Measurements from ENCODE around the gene SPRN. TPM values are rescaled to one million over a fixed set of nuclear protein-coding genes. Genes with fewer than 3 reads are reported as not detected.
"Not testable (repeated sequence)": the region's sequence is repeated elsewhere in the genome, so short reads cannot be mapped to it uniquely, and the experiment has no call there.

The SPRN gene
- total and polyA plus RNA-seq, 7 donors = under 0.01 to 1.1 (median 0.41) TPM; not detected in 2

GRCh38 chr10:133444342-133445267, 20.2 kb upstream of the SPRN start:
- intact Hi-C loops (cut with DNase I) = no loop called here
- no peak overlapping the region for H3K27ac ChIP-seq
- peaks cover 0 to 20% (median 10%) of the 10 kb centered on the region in 4 donors for H3K9me3 ChIP-seq
- peak; percentile 51 for DNase-seq
- 88 to 91% methylated on average over 12 of the region's 12 CpGs for WGBS, 2 donors
- H3K36me3 ChIP-seq = no peaks in the 10 kb centered on the region
- H3K27me3 ChIP-seq = no peaks in the 10 kb centered on the region
- H3K4me1 ChIP-seq = no peaks in the 10 kb centered on the region
- no peak overlapping the region for H3K4me3 ChIP-seq
- TF ChIP-seq POLR2A (IDR thresholded peaks at IDR 0.05) = no peak
- no peak for TF ChIP-seq POLR2AphosphoS5 (IDR thresholded peaks at IDR 0.05)

- no peaks in the 10 kb centered on the region for H3K36me3 ChIP-seq
- intact Hi-C loops (cut with DNase I) = no loop called here
- H3K9me3 ChIP-seq = peaks cover 0 to 20% (median 9%) of the 10 kb centered on the region in 4 donors
- no peak overlapping the region for H3K27ac ChIP-seq
- H3K27me3 ChIP-seq = no peaks in the 10 kb centered on the region
- DNase-seq = peak; percentile 56
- no peak overlapping the region for H3K4me3 ChIP-seq
- no peaks in the 10 kb centered on the region for H3K4me1 ChIP-seq
- WGBS, 2 donors = 91% methylated on average over 16 of the region's 16 CpGs
- TF ChIP-seq EP300 (IDR thresholded peaks at IDR 0.05) = no peak
- TF ChIP-seq POLR2AphosphoS5 (IDR thresholded peaks at IDR 0.05) = no peak
- TF ChIP-seq CTCF (IDR thresholded peaks at IDR 0.05) = no peak
- TF ChIP-seq POLR2A (IDR thresholded peaks at IDR 0.05) = no peak
These were observed 18.8 kb upstream of the SPRN start for GRCh38 chr10:133442967-133443924.

GRCh38 chr10:133442191-133442966, 18.0 kb upstream of the SPRN start:
- intact Hi-C loops (cut with DNase I) = no loop called here
- no peak for TF ChIP-seq EP300 (IDR thresholded peaks at IDR 0.05)
- no peak for TF ChIP-seq POLR2AphosphoS5 (IDR thresholded peaks at IDR 0.05)
- TF ChIP-seq CTCF (IDR thresholded peaks at IDR 0.05) = no peak
- no peak for TF ChIP-seq POLR2A (IDR thresholded peaks at IDR 0.05)
- 74 to 79% methylated on average over 23 of the region's 23 CpGs for WGBS, 2 donors
- H3K9me3 ChIP-seq = peaks cover 0 to 17% (median 2%) of the 10 kb centered on the region in 4 donors
- DNase-seq = peak; percentile 61
- H3K4me3 ChIP-seq = no peak overlapping the region
- no peak overlapping the region for H3K27ac ChIP-seq
- no peaks in the 10 kb centered on the region for H3K4me1 ChIP-seq
- no peaks in the 10 kb centered on the region for H3K27me3 ChIP-seq
- no peaks in the 10 kb centered on the region for H3K36me3 ChIP-seq

GRCh38 chr10:133441780-133442179, 17.4 kb upstream of the SPRN start:
- intact Hi-C loops (cut with DNase I) = no loop called here
- no peak for TF ChIP-seq CTCF (IDR thresholded peaks at IDR 0.05)
- no peak for TF ChIP-seq EP300 (IDR thresholded peaks at IDR 0.05)
- TF ChIP-seq POLR2A (IDR thresholded peaks at IDR 0.05) = no peak
- TF ChIP-seq POLR2AphosphoS5 (IDR thresholded peaks at IDR 0.05) = no peak
- no peak for DNase-seq
- Histone ChIP-seq H3K27me3 (no peaks in the 10 kb centered on the region), H3K4me1 (no peaks in the 10 kb centered on the region), H3K4me3 (no peak overlapping the region), H3K36me3 (no peaks in the 10 kb centered on the region), H3K9me3 (peaks cover 0 to 11% (median 0%) of the 10 kb centered on the region in 4 donors), H3K27ac (no peak overlapping the region)
- WGBS, 2 donors = 73 to 81% methylated on average over 12 of the region's 12 CpGs

GRCh38 chr10:133441356-133441755, 16.9 kb upstream of the SPRN start:
- H3K4me1 ChIP-seq; H3K4me3 ChIP-seq; DNase-seq; H3K27ac ChIP-seq; H3K9me3 ChIP-seq; H3K27me3 ChIP-seq; intact Hi-C loops (cut with DNase I); H3K36me3 ChIP-seq: not testable (repeated sequence)
- 90 to 91% methylated on average over 14 to 16 of the region's 21 CpGs for WGBS, 2 donors

All from sigmoid colon (tissue), 7 donors.